Stimulated activated CD4-positive, alpha-beta T cell treated with anti-CD3 and anti-CD28 coated beads, Interleukin-4, amount 100 ng/mL, for 24 hours (primary cell): ENCODE results near the gene HHAT.

Source experiments
- DNase-seq: peaks from one replicate; pipeline ENCODE4 v3.0.0-alpha.2; 2020

HHAT gene

GRCh38 chr1:210568631-210569030 is 239.9 kb downstream of the HHAT start:
- no peak for DNase-seq

- DNase-seq: no peak
Observed at GRCh38 chr1:210570116-210570515, 241.4 kb downstream of the HHAT start.

GRCh38 chr1:210571356-210572284 is 242.9 kb downstream of the HHAT start:
- DNase-seq: no peak

- DNase-seq: no peak
Observed at GRCh38 chr1:210573141-210573540, 244.4 kb downstream of the HHAT start.

- DNase-seq: no peak
Observed at GRCh38 chr1:210582205-210582970, 253.7 kb downstream of the HHAT start.

- peak; percentile 73 for DNase-seq
Observed at GRCh38 chr1:210584439-210585113, 255.9 kb downstream of the HHAT start.

GRCh38 chr1:210586771-210587170 is 258.1 kb downstream of the HHAT start:
- DNase-seq: no peak

- no peak for DNase-seq
Observed at GRCh38 chr1:210587566-210587965, 258.9 kb downstream of the HHAT start.

- no peak for DNase-seq
Observed at GRCh38 chr1:210588357-210588756, 259.7 kb downstream of the HHAT start.

- no peak for DNase-seq
Observed at GRCh38 chr1:210588946-210589345, 260.2 kb downstream of the HHAT start.

GRCh38 chr1:210591214-210591613 is 262.5 kb downstream of the HHAT start:
- no peak for DNase-seq

- no peak for DNase-seq
Observed at GRCh38 chr1:210594605-210595004, 265.9 kb downstream of the HHAT start.

- DNase-seq: no peak
Observed at GRCh38 chr1:210596641-210597040, 267.9 kb downstream of the HHAT start.

- DNase-seq: no peak
Observed at GRCh38 chr1:210597555-210598134, 268.9 kb downstream of the HHAT start.

GRCh38 chr1:210598135-210598652 is 269.5 kb downstream of the HHAT start:
- DNase-seq: no peak

- no peak for DNase-seq
Observed at GRCh38 chr1:210600421-210601159, 271.9 kb downstream of the HHAT start.

GRCh38 chr1:210603123-210603522 is 274.4 kb downstream of the HHAT start:
- DNase-seq: no peak

GRCh38 chr1:210605099-210605498 is 276.4 kb downstream of the HHAT start:
- no peak for DNase-seq

- DNase-seq: no peak
Observed at GRCh38 chr1:210607361-210607760, 278.7 kb downstream of the HHAT start.

GRCh38 chr1:210608767-210609166 is 280.1 kb downstream of the HHAT start:
- DNase-seq: no peak

GRCh38 chr1:210616356-210616755 is 287.7 kb downstream of the HHAT start:
- DNase-seq: no peak

- DNase-seq: no peak
Observed at GRCh38 chr1:210617293-210617692, 288.6 kb downstream of the HHAT start.
